Loucy (cell line): Measurements from ENCODE around the gene ADD1.

Experiments
- H2AFZ ChIP-seq: fragments of 200-600 bp; sonication (generic); 2 replicates; pipeline ENCODE4 v1.6.0; 2016; ENCODE audit warnings: antibody characterized with exemption, mild to moderate bottlenecking, low read length, moderate library complexity
- H3F3A ChIP-seq: fragments of 200-600 bp; 2 replicates; pipeline ENCODE4 v1.6.0; 2016; ENCODE audit warnings: antibody characterized with exemption, low read depth, mild to moderate bottlenecking
- H3K27me3 ChIP-seq: fragments of 200-600 bp; sonication (generic); 2 replicates; pipeline ENCODE4 v1.6.1; 2014; ENCODE audit warnings: low read length, mild to moderate bottlenecking; ENCODE audit not compliant: insufficient read depth, poor library complexity, severe bottlenecking
- H3K36me3 ChIP-seq: fragments of 200-600 bp; sonication (generic); 2 replicates; pipeline ENCODE4 v1.6.1; 2016; ENCODE audit warnings: low read length; ENCODE audit not compliant: insufficient read depth
- H3K4me1 ChIP-seq: fragments of 200-600 bp; sonication (generic); 2 replicates; pipeline ENCODE4 v1.5.1; 2014; ENCODE audit warnings: low read length, mild to moderate bottlenecking; ENCODE audit not compliant: insufficient read depth, poor library complexity, severe bottlenecking
- H3K4me2 ChIP-seq: fragments of 200-600 bp; sonication (generic); 2 replicates; pipeline ENCODE4 v1.6.0; 2014; ENCODE audit warnings: antibody characterized with exemption, low read length, low read depth, mild to moderate bottlenecking; ENCODE audit not compliant: poor library complexity, severe bottlenecking
- H3K4me3 ChIP-seq: fragments of 200-600 bp; sonication (generic); 2 replicates; pipeline ENCODE4 v1.5.1; 2014; ENCODE audit warnings: low read length, mild to moderate bottlenecking, mixed read lengths; ENCODE audit not compliant: poor library complexity, severe bottlenecking
- H3K79me2 ChIP-seq: fragments of 200-600 bp; sonication (generic); 2 replicates; pipeline ENCODE4 v1.6.1; 2014; ENCODE audit warnings: low read length; ENCODE audit not compliant: insufficient read depth
- H3K9ac ChIP-seq: fragments of 200-600 bp; sonication (generic); 2 replicates; pipeline ENCODE4 v1.6.0; 2014; ENCODE audit warnings: mild to moderate bottlenecking, low read depth, low read length, moderate library complexity; ENCODE audit not compliant: poor library complexity, severe bottlenecking
- H3K9me2 ChIP-seq: fragments of 200-600 bp; sonication (generic); replicated peaks from 2 replicates; pipeline ENCODE4 v1.6.1; 2016; ENCODE audit warnings: low read depth, low read length, mixed read lengths
- H3K9me3 ChIP-seq: fragments of 200-600 bp; sonication (generic); 2 replicates; pipeline ENCODE4 v1.6.1; 2014; ENCODE audit warnings: mild to moderate bottlenecking, antibody characterized with exemption, low read length, low read depth; ENCODE audit not compliant: insufficient read depth
- H4K20me1 ChIP-seq: fragments of 200-600 bp; sonication (generic); 2 replicates; pipeline ENCODE4 v1.6.0; 2014; ENCODE audit warnings: antibody characterized with exemption, low read length, mild to moderate bottlenecking; ENCODE audit not compliant: insufficient read depth, poor library complexity, severe bottlenecking
- CTCF ChIP-seq: fragments of 200-600 bp; sonication (generic); conservative IDR thresholded peaks from 2 replicates; pipeline ENCODE4 v1.5.1; 2014; ENCODE audit warnings: mild to moderate bottlenecking, antibody characterized with exemption, low read length
- EZH2phosphoT487 ChIP-seq: fragments of 200-600 bp; IDR thresholded peaks from 2 replicates; pipeline ENCODE4 v1.6.1; 2018; ENCODE audit warnings: antibody characterized with exemption, mild to moderate bottlenecking, moderate library complexity, borderline replicate concordance

ADD1 gene

GRCh38 chr4:2863649-2864048 is 20.0 kb downstream of the ADD1 start:
- H3K79me2 ChIP-seq: peaks cover 98% of the 10 kb centered on the region
- no peak for TF ChIP-seq CTCF
- TF ChIP-seq EZH2phosphoT487: no peak
- H3K9me2 ChIP-seq: no peaks in the 10 kb centered on the region
- no peaks in the 10 kb centered on the region for H3K36me3 ChIP-seq
- peaks cover 55% of the 10 kb centered on the region for H3K4me1 ChIP-seq
- H4K20me1 ChIP-seq: peaks cover 54% of the 10 kb centered on the region
- H3K27me3 ChIP-seq: no peaks in the 10 kb centered on the region
- no peaks in the 10 kb centered on the region for H3K9me3 ChIP-seq
- no peak overlapping the region for H2AFZ ChIP-seq
- no peaks in the 10 kb centered on the region for H3F3A ChIP-seq
- H3K4me3 ChIP-seq: no peak overlapping the region
- H3K9ac ChIP-seq: no peak overlapping the region
- no peak overlapping the region for H3K4me2 ChIP-seq

GRCh38 chr4:2865196-2865780 is 21.6 kb downstream of the ADD1 start:
- peaks cover 98% of the 10 kb centered on the region for H3K79me2 ChIP-seq
- H3K36me3 ChIP-seq: no peaks in the 10 kb centered on the region
- H2AFZ ChIP-seq: no peak overlapping the region
- H3F3A ChIP-seq: no peaks in the 10 kb centered on the region
- no peaks in the 10 kb centered on the region for H3K27me3 ChIP-seq
- H4K20me1 ChIP-seq: peaks cover 64% of the 10 kb centered on the region
- no peaks in the 10 kb centered on the region for H3K9me3 ChIP-seq
- no peak overlapping the region for H3K4me3 ChIP-seq
- H3K9me2 ChIP-seq: no peaks in the 10 kb centered on the region
- H3K4me2 ChIP-seq: no peak overlapping the region
- H3K4me1 ChIP-seq: peaks cover 42% of the 10 kb centered on the region
- no peak overlapping the region for H3K9ac ChIP-seq
- no peak for TF ChIP-seq EZH2phosphoT487
- no peak for TF ChIP-seq CTCF

GRCh38 chr4:2866160-2866861 is 22.7 kb downstream of the ADD1 start:
- Histone ChIP-seq H4K20me1 (peaks cover 56% of the 10 kb centered on the region), H3K4me2 (no peak overlapping the region), H3K9ac (no peak overlapping the region), H3K27me3 (no peaks in the 10 kb centered on the region), H3K9me2 (no peaks in the 10 kb centered on the region), H3K9me3 (no peaks in the 10 kb centered on the region), H3K79me2 (peaks cover 98% of the 10 kb centered on the region), H3F3A (no peaks in the 10 kb centered on the region), H3K36me3 (no peaks in the 10 kb centered on the region), H2AFZ (no peak overlapping the region), H3K4me1 (peaks cover 39% of the 10 kb centered on the region), H3K4me3 (no peak overlapping the region)
- TF ChIP-seq EZH2phosphoT487 (no peak), CTCF (no peak)
